GM23338 (cell line): ENCODE measurements around the gene DHX8. TPM values are rescaled to one million over a fixed set of nuclear protein-coding genes. Genes with fewer than 3 reads are reported as not detected.

ENCODE experiments used
- ATAC-seq: fragments of 200-7000 bp; cut with Tn5 transposase; 3 replicates; pipeline ENCODE4 v1.9.1; 2020
- DNase-seq: peaks from one replicate; pipeline ENCODE4 v3.0.0-alpha.2; 2015; ENCODE audit warnings: low spot score
- H2AFZ ChIP-seq: fragments of 200-600 bp; sonication (generic); 2 replicates; pipeline ENCODE4 v1.8.0; 2016; ENCODE audit warnings: antibody characterized with exemption, mild to moderate bottlenecking, moderate library complexity
- H3F3A ChIP-seq: fragments of 200-600 bp; sonication (generic); replicated peaks from 2 replicates; pipeline ENCODE4 v1.8.0; 2017; ENCODE audit warnings: antibody characterized with exemption, mixed run types, low read depth
- H3K27ac ChIP-seq: fragments of 200-600 bp; sonication (generic); 2 replicates; pipeline ENCODE4 v1.6.1; 2016; ENCODE audit warnings: low read depth
- H3K27me3 ChIP-seq: fragments of 200-600 bp; sonication (generic); 2 replicates; pipeline ENCODE4 v1.8.0; 2016; ENCODE audit warnings: mild to moderate bottlenecking, mixed run types, moderate library complexity; ENCODE audit not compliant: insufficient read depth
- H3K36me3 ChIP-seq: fragments of 200-600 bp; sonication (generic); 2 replicates; pipeline ENCODE4 v1.8.0; 2016; ENCODE audit warnings: mild to moderate bottlenecking; ENCODE audit not compliant: insufficient read depth
- H3K4me1 ChIP-seq: fragments of 200-600 bp; sonication (generic); 2 replicates; pipeline ENCODE4 v1.8.0; 2016; ENCODE audit warnings: mild to moderate bottlenecking, moderate library complexity; ENCODE audit not compliant: insufficient read depth
- H3K4me2 ChIP-seq: fragments of 200-600 bp; sonication (generic); 2 replicates; pipeline ENCODE4 v1.7.1; 2017; ENCODE audit warnings: mixed run types
- H3K4me3 ChIP-seq: fragments of 200-600 bp; sonication (generic); 2 replicates; pipeline ENCODE4 v1.6.1; 2016; ENCODE audit warnings: mixed run types
- H3K79me2 ChIP-seq: fragments of 200-600 bp; sonication (generic); replicated peaks from 2 replicates; pipeline ENCODE4 v1.8.0; 2017; ENCODE audit warnings: mild to moderate bottlenecking; ENCODE audit not compliant: insufficient read depth
- H3K9me2 ChIP-seq: fragments of 200-600 bp; sonication (generic); 2 replicates; pipeline ENCODE4 v1.8.0; 2017; ENCODE audit not compliant: insufficient read depth
- H4K20me1 ChIP-seq: fragments of 200-600 bp; sonication (generic); replicated peaks from 2 replicates; pipeline ENCODE4 v1.8.0; 2017; ENCODE audit warnings: mild to moderate bottlenecking; ENCODE audit not compliant: insufficient read depth
- H3K27ac Mint-ChIP-seq: 2 replicates; pipeline ENCODE4 v1.8.0; 2020; ENCODE audit warnings: inconsistent platforms, mild to moderate bottlenecking, moderate library complexity, mixed read lengths
- H3K27me3 Mint-ChIP-seq: 3 replicates; pipeline ENCODE4 v1.8.0; 2022; ENCODE audit warnings: low read depth, mild to moderate bottlenecking, moderate library complexity, mixed read lengths, inconsistent platforms; ENCODE audit not compliant: insufficient read depth, poor library complexity
- H3K36me3 Mint-ChIP-seq: 3 replicates; pipeline ENCODE4 v1.8.0; 2021; ENCODE audit warnings: low read depth, mild to moderate bottlenecking, inconsistent platforms, moderate library complexity, mixed read lengths
- H3K4me1 Mint-ChIP-seq: 3 replicates; pipeline ENCODE4 v1.8.0; 2020; ENCODE audit warnings: mild to moderate bottlenecking, inconsistent platforms, mixed read lengths
- H3K4me3 Mint-ChIP-seq: 3 replicates; pipeline ENCODE4 v1.8.0; 2021; ENCODE audit warnings: moderate library complexity, mild to moderate bottlenecking, inconsistent platforms, mixed read lengths
- H3K9me3 Mint-ChIP-seq: 3 replicates; pipeline ENCODE4 v1.8.0; 2020; ENCODE audit warnings: moderate library complexity, mild to moderate bottlenecking, inconsistent platforms, mixed read lengths
- CTCF ChIP-seq, 2 experiments: fragments of 200-600 bp in 1 of 2; sonication (generic) in 1 of 2; conservative IDR thresholded peaks; 2 replicates each; pipeline versions ENCODE4 v1.5.1 to v1.6.1; 2016 to 2017; ENCODE audit warnings: antibody characterized with exemption in 2 of 2, low read depth in 2 of 2, mild to moderate bottlenecking in 2 of 2, moderate library complexity in 1 of 2
- ETS1 ChIP-seq: IDR thresholded peaks from 2 replicates; pipeline ENCODE4 v1.6.1; 2016; ENCODE audit warnings: antibody characterized with exemption
- JUNB ChIP-seq: IDR thresholded peaks from one replicate; pipeline ENCODE4 v1.6.1; 2016; ENCODE audit warnings: antibody characterized with exemption; ENCODE audit not compliant: unreplicated experiment
- POLR2AphosphoS5 ChIP-seq: IDR thresholded peaks from 2 replicates; pipeline ENCODE4 v1.6.1; 2016; ENCODE audit warnings: antibody characterized with exemption, low read depth
- REST ChIP-seq: IDR thresholded peaks from one replicate; pipeline ENCODE4 v1.6.1; 2018; ENCODE audit warnings: antibody characterized with exemption; ENCODE audit not compliant: unreplicated experiment
- STAT1 ChIP-seq: IDR thresholded peaks from one replicate; pipeline ENCODE4 v1.6.1; 2016; ENCODE audit warnings: antibody characterized with exemption; ENCODE audit not compliant: unreplicated experiment
- ZNF114 ChIP-seq: fragments of 250-450 bp; sonication (Bioruptor Pico); IDR thresholded peaks from 2 replicates; pipeline ENCODE4 v1.5.0; 2020; ENCODE audit warnings: mild to moderate bottlenecking, moderate library complexity
- ZNF331 ChIP-seq: fragments of 250-450 bp; sonication (Bioruptor Pico); IDR thresholded peaks from 2 replicates; pipeline ENCODE4 v1.5.0; 2020; ENCODE audit warnings: low read depth, mild to moderate bottlenecking, moderate library complexity
- polyA plus RNA-seq: library from polyadenylated mRNA; unstranded; fragments of >200 nt; fragmentation: Nextera tagmentation; extraction: Ambion mirVana; gene quantifications from 2 replicates; pipeline ENCODE4 v1.2.1, GENCODE V29; 2016
- total RNA-seq: library from RNA; depleted of rRNA; stranded (reverse); fragments of >200 nt; shearing (Covaris generic); gene quantifications from 2 replicates; pipeline ENCODE4 v1.2.3, GENCODE V29; 2014

Gene DHX8
- total and polyA plus RNA-seq, 2 experiments from 2014 or later = 35.3 to 81.1 TPM

GRCh38 chr17:43553573-43553972 lies 69.8 kb downstream of the DHX8 start:
- H3K4me1 ChIP-seq = peaks cover 53% of the 10 kb centered on the region
- no peak for TF ChIP-seq POLR2AphosphoS5
- TF ChIP-seq STAT1 = no peak
- no peak for TF ChIP-seq CTCF (conservative IDR thresholded peaks at IDR 0.05; ENCODE audit: low read depth in 2 of 2)
- no peak for TF ChIP-seq ETS1
- TF ChIP-seq ZNF114 (CRISPR knock-in tag) = no peak
- TF ChIP-seq ZNF331 (CRISPR knock-in tag) = no peak
- H3K4me3 ChIP-seq = no peak overlapping the region
- ATAC-seq (peak; percentile 69), DNase-seq (peak; percentile 38)
- Mint-ChIP-seq H3K4me3 (peak overlapping the region; percentile 6; the same call in 2 of the 3 replicates), H3K27me3 (peaks cover 15% of the 10 kb centered on the region), H3K9me3 (no peaks in the 10 kb centered on the region), H3K27ac (peak overlapping the region; percentile 27; the same call in 1 of the 2 replicates), H3K36me3 (no peaks in the 10 kb centered on the region), H3K4me1 (peaks cover 52% of the 10 kb centered on the region)
- H3K36me3 ChIP-seq = no peaks in the 10 kb centered on the region
- H3K79me2 ChIP-seq = no peaks in the 10 kb centered on the region
- peaks cover 7% of the 10 kb centered on the region; the same call in 1 of the 2 replicates for H3F3A ChIP-seq
- peak overlapping the region; percentile 33; the same call in 1 of the 2 replicates for H3K4me2 ChIP-seq
- peak overlapping the region; percentile 7; the same call in 1 of the 2 replicates for H3K27ac ChIP-seq
- peak overlapping the region; percentile 0; the same call in 1 of the 2 replicates for H2AFZ ChIP-seq
- no peaks in the 10 kb centered on the region for H3K9me2 ChIP-seq
- no peaks in the 10 kb centered on the region for H4K20me1 ChIP-seq
- no peaks in the 10 kb centered on the region for H3K27me3 ChIP-seq

GRCh38 chr17:43554857-43555256 lies 71.1 kb downstream of the DHX8 start:
- H3K4me3 Mint-ChIP-seq = peak overlapping the region; percentile 34; the same call in 2 of the 3 replicates
- ATAC-seq (peak; percentile 56), DNase-seq (peak; percentile 53)
- no peak for TF ChIP-seq JUNB
- no peak for TF ChIP-seq POLR2AphosphoS5
- TF ChIP-seq REST = no peak
- no peak for TF ChIP-seq ZNF114 (CRISPR knock-in tag)
- Histone ChIP-seq H4K20me1 (no peaks in the 10 kb centered on the region), H3K27ac (no peak overlapping the region), H3K4me1 (peaks cover 40% of the 10 kb centered on the region), H3K4me3 (0 out of 2 replicates have a peak overlapping the region, but pooled peaks have one; percentile 21), H3K9me2 (no peaks in the 10 kb centered on the region), H3K36me3 (no peaks in the 10 kb centered on the region), H2AFZ (0 out of 2 replicates have a peak overlapping the region, but pooled peaks have one; percentile 23), H3K27me3 (no peaks in the 10 kb centered on the region), H3F3A (peaks cover 7% of the 10 kb centered on the region; the same call in 1 of the 2 replicates), H3K79me2 (no peaks in the 10 kb centered on the region), H3K4me2 (peak overlapping the region; percentile 60)
- H3K4me1 Mint-ChIP-seq = peaks cover 49% of the 10 kb centered on the region
- no peak overlapping the region for H3K27ac Mint-ChIP-seq
- H3K36me3 Mint-ChIP-seq = no peaks in the 10 kb centered on the region
- no peaks in the 10 kb centered on the region for H3K9me3 Mint-ChIP-seq
- peaks cover 21% of the 10 kb centered on the region for H3K27me3 Mint-ChIP-seq
